Measurements from ENCODE around the gene CFHR1.

DNA sequence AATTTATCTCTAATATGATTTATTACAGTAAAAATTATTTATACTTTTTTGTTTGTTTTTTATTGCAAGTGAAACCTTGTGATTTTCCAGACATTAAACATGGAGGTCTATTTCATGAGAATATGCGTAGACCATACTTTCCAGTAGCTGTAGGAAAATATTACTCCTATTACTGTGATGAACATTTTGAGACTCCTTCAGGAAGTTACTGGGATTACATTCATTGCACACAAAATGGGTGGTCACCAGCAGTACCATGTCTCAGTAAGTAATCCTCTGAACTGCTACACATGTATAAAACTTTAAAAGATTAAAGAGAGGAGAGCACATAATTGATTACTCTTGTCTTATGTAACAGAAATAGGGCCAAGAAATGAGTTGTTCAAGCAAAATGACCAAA, 40.4 kb upstream of the CFHR1 start:
- TF ChIP-seq, protein P1, sequence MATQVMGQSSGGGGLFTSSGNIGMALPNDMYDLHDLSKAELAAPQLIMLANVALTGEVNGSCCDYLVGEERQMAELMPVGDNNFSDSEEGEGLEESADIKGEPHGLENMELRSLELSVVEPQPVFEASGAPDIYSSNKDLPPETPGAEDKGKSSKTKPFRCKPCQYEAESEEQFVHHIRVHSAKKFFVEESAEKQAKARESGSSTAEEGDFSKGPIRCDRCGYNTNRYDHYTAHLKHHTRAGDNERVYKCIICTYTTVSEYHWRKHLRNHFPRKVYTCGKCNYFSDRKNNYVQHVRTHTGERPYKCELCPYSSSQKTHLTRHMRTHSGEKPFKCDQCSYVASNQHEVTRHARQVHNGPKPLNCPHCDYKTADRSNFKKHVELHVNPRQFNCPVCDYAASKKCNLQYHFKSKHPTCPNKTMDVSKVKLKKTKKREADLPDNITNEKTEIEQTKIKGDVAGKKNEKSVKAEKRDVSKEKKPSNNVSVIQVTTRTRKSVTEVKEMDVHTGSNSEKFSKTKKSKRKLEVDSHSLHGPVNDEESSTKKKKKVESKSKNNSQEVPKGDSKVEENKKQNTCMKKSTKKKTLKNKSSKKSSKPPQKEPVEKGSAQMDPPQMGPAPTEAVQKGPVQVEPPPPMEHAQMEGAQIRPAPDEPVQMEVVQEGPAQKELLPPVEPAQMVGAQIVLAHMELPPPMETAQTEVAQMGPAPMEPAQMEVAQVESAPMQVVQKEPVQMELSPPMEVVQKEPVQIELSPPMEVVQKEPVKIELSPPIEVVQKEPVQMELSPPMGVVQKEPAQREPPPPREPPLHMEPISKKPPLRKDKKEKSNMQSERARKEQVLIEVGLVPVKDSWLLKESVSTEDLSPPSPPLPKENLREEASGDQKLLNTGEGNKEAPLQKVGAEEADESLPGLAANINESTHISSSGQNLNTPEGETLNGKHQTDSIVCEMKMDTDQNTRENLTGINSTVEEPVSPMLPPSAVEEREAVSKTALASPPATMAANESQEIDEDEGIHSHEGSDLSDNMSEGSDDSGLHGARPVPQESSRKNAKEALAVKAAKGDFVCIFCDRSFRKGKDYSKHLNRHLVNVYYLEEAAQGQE (IDR thresholded peaks at IDR 0.05; ENCODE audit: borderline replicate concordance): no peak
- TF ChIP-seq, protein P2, sequence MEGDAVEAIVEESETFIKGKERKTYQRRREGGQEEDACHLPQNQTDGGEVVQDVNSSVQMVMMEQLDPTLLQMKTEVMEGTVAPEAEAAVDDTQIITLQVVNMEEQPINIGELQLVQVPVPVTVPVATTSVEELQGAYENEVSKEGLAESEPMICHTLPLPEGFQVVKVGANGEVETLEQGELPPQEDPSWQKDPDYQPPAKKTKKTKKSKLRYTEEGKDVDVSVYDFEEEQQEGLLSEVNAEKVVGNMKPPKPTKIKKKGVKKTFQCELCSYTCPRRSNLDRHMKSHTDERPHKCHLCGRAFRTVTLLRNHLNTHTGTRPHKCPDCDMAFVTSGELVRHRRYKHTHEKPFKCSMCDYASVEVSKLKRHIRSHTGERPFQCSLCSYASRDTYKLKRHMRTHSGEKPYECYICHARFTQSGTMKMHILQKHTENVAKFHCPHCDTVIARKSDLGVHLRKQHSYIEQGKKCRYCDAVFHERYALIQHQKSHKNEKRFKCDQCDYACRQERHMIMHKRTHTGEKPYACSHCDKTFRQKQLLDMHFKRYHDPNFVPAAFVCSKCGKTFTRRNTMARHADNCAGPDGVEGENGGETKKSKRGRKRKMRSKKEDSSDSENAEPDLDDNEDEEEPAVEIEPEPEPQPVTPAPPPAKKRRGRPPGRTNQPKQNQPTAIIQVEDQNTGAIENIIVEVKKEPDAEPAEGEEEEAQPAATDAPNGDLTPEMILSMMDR (IDR thresholded peaks at IDR 0.05; ENCODE audit: poor library complexity, severe bottlenecking): no peak
- TF ChIP-seq EP300 (conservative IDR thresholded peaks at IDR 0.05; ENCODE audit: poor library complexity, severe bottlenecking) (no peak), RAD21 (conservative IDR thresholded peaks at IDR 0.05) (no peak), EZH2 (IDR thresholded peaks at IDR 0.05; ENCODE audit: borderline replicate concordance, insufficient read depth, low read length, poor library complexity, severe bottlenecking) (no peak), MXI1 (conservative IDR thresholded peaks at IDR 0.05; ENCODE audit: poor library complexity, severe bottlenecking) (no peak), SMC3 (conservative IDR thresholded peaks at IDR 0.05; ENCODE audit: poor library complexity) (no peak)

All from neural cell (in vitro differentiated cells).